HEK293 (cell line): ENCODE results near the gene NPTX1.

Experiments
- CTCF ChIA-PET: fragments of 350-600 bp; formaldehyde crosslinking; extraction: SDS; loops from one replicate; lab custom pipeline; 2021; ENCODE audit warnings: antibody characterized with exemption; lab: Yijun Ruan, JAX
- POLR2A ChIA-PET: fragments of 300-600 bp; formaldehyde crosslinking; extraction: SDS; loops from one replicate; lab custom pipeline; 2020; ENCODE audit warnings: antibody characterized with exemption, inconsistent platforms; lab: Yijun Ruan, JAX
- H3K27ac ChIP-seq: fragments of 200-500 bp; sonication (Bioruptor generic); 2 replicates; pipeline ENCODE4 v1.5.1; 2014; ENCODE audit warnings: low read depth, low read length, control low read depth, inconsistent platforms; ENCODE audit errors: extremely low read depth
- H3K36me3 ChIP-seq, 2 experiments: fragments of 200-500 bp in 1 of 2; sonication (Bioruptor generic) in 1 of 2; 1 replicate in 1 of 2; 2 replicates in 1 of 2; pipeline ENCODE4 v1.5.1; 2014 to 2017; ENCODE audit warnings: inconsistent platforms in 2 of 2, low read length in 2 of 2; ENCODE audit not compliant: control insufficient read depth in 2 of 2, insufficient read depth in 1 of 2
- H3K4me1 ChIP-seq: fragments of 200-500 bp; sonication (Bioruptor generic); 2 replicates; pipeline ENCODE4 v1.5.1; 2014; ENCODE audit warnings: mild to moderate bottlenecking, low read length, inconsistent platforms; ENCODE audit not compliant: control insufficient read depth, insufficient read depth
- H3K4me3 ChIP-seq: 2 replicates; pipeline ENCODE4 v1.5.1; 2011; ENCODE audit warnings: low read depth, mild to moderate bottlenecking, control low read depth, low read length, moderate library complexity
- H3K9me3 ChIP-seq: fragments of 200-500 bp; sonication (Bioruptor generic); 2 replicates; pipeline ENCODE4 v1.5.1; 2014; ENCODE audit warnings: low read depth, low read length, inconsistent platforms; ENCODE audit not compliant: control insufficient read depth, insufficient read depth
- EGR2 ChIP-seq: fragments of 450-650 bp; formaldehyde crosslinking; IDR thresholded peaks from 2 replicates; pipeline ENCODE4 v1.5.1; 2016; ENCODE audit warnings: low read depth, missing biosample characterization, missing genetic modification characterization
- GLI2 ChIP-seq: fragments of 450-650 bp; formaldehyde crosslinking; IDR thresholded peaks from 2 replicates; pipeline ENCODE4; 2017; ENCODE audit warnings: missing biosample characterization, missing genetic modification characterization, low read depth, borderline replicate concordance
- PRDM1 ChIP-seq: fragments of 450-650 bp; formaldehyde crosslinking; IDR thresholded peaks from 2 replicates; pipeline ENCODE4; 2016; ENCODE audit warnings: missing biosample characterization, missing genetic modification characterization
- SALL2 ChIP-seq: fragments of 450-650 bp; formaldehyde crosslinking; IDR thresholded peaks from 2 replicates; pipeline ENCODE4 v1.5.0; 2017; ENCODE audit warnings: missing biosample characterization, mild to moderate bottlenecking, missing genetic modification characterization, borderline replicate concordance
- SCRT2 ChIP-seq: fragments of 450-650 bp; formaldehyde crosslinking; IDR thresholded peaks from 2 replicates; pipeline ENCODE4 v1.5.1; 2016; ENCODE audit warnings: missing biosample characterization, missing genetic modification characterization
- ZBTB7A ChIP-seq: fragments of 450-650 bp; formaldehyde crosslinking; IDR thresholded peaks from 2 replicates; pipeline ENCODE4 v1.5.1; 2016; ENCODE audit warnings: low read depth, missing biosample characterization, missing genetic modification characterization
- ZEB2 ChIP-seq: fragments of 450-650 bp; formaldehyde crosslinking; IDR thresholded peaks from 2 replicates; pipeline ENCODE4 v1.5.1; 2016; ENCODE audit warnings: missing biosample characterization, missing genetic modification characterization
- ZFHX2 ChIP-seq: fragments of 450-650 bp; formaldehyde crosslinking; conservative IDR thresholded peaks from 2 replicates; pipeline ENCODE4 v1.5.1; 2016; ENCODE audit warnings: missing biosample characterization, missing genetic modification characterization
- ZIC2 ChIP-seq: fragments of 450-650 bp; formaldehyde crosslinking; IDR thresholded peaks from 2 replicates; pipeline ENCODE4 v1.5.1; 2016; ENCODE audit warnings: missing biosample characterization, missing genetic modification characterization
- ZNF132 ChIP-seq: fragments of 450-650 bp; formaldehyde crosslinking; IDR thresholded peaks from 2 replicates; pipeline ENCODE4 v1.5.1; 2017; ENCODE audit warnings: missing biosample characterization, missing genetic modification characterization, borderline replicate concordance
- ZNF146 ChIP-seq: fragments of 450-650 bp; formaldehyde crosslinking; IDR thresholded peaks from 2 replicates; pipeline ENCODE4 v1.5.1; 2016; ENCODE audit warnings: missing biosample characterization, missing genetic modification characterization
- ZNF18 ChIP-seq: fragments of 450-650 bp; formaldehyde crosslinking; IDR thresholded peaks from 2 replicates; pipeline ENCODE4 v1.5.1; 2016; ENCODE audit warnings: missing biosample characterization, missing genetic modification characterization
- ZNF184 ChIP-seq: fragments of 450-650 bp; IDR thresholded peaks from 2 replicates; pipeline ENCODE4 v1.5.1; 2018; ENCODE audit warnings: missing biosample characterization, mild to moderate bottlenecking, missing genetic modification characterization
- ZNF248 ChIP-seq: fragments of 450-650 bp; formaldehyde crosslinking; IDR thresholded peaks from 2 replicates; pipeline ENCODE4 v1.5.1; 2017; ENCODE audit warnings: missing biosample characterization, missing genetic modification characterization
- ZNF302 ChIP-seq: fragments of 450-650 bp; formaldehyde crosslinking; IDR thresholded peaks from 2 replicates; pipeline ENCODE4 v1.5.1; 2016; ENCODE audit warnings: missing biosample characterization, missing genetic modification characterization, low read depth
- ZNF354C ChIP-seq: fragments of 450-650 bp; formaldehyde crosslinking; IDR thresholded peaks from 2 replicates; pipeline ENCODE4 v1.5.1; 2016; ENCODE audit warnings: missing biosample characterization, missing genetic modification characterization, low read depth, borderline replicate concordance
- ZNF391 ChIP-seq: fragments of 450-650 bp; formaldehyde crosslinking; IDR thresholded peaks from 2 replicates; pipeline ENCODE4 v1.5.1; 2016; ENCODE audit warnings: low read depth, missing biosample characterization, missing genetic modification characterization, borderline replicate concordance
- ZNF473 ChIP-seq: fragments of 450-650 bp; formaldehyde crosslinking; IDR thresholded peaks from 2 replicates; pipeline ENCODE4 v1.5.1; 2017; ENCODE audit warnings: missing biosample characterization, missing genetic modification characterization
- ZNF488 ChIP-seq: fragments of 450-650 bp; formaldehyde crosslinking; IDR thresholded peaks from 2 replicates; pipeline ENCODE4 v1.5.1; 2016; ENCODE audit warnings: missing biosample characterization, missing genetic modification characterization
- ZNF514 ChIP-seq: fragments of 450-650 bp; formaldehyde crosslinking; IDR thresholded peaks from 2 replicates; pipeline ENCODE4 v1.5.1; 2016; ENCODE audit warnings: missing biosample characterization, missing genetic modification characterization
- ZNF544 ChIP-seq: fragments of 450-650 bp; formaldehyde crosslinking; IDR thresholded peaks from 2 replicates; pipeline ENCODE4 v1.5.0; 2017; ENCODE audit warnings: missing biosample characterization, missing genetic modification characterization
- ZNF785 ChIP-seq: fragments of 450-650 bp; formaldehyde crosslinking; IDR thresholded peaks from 2 replicates; pipeline ENCODE4 v1.5.1; 2016; ENCODE audit warnings: missing biosample characterization, missing genetic modification characterization
- ZSCAN18 ChIP-seq: fragments of 450-650 bp; formaldehyde crosslinking; IDR thresholded peaks from 2 replicates; pipeline ENCODE4 v1.5.1; 2016; ENCODE audit warnings: missing biosample characterization, missing genetic modification characterization
- TF ChIP-seq, protein P1 (sequence below): fragments of 450-650 bp; formaldehyde crosslinking; IDR thresholded peaks from 2 replicates; pipeline ENCODE4 v1.5.1; 2016; ENCODE audit warnings: missing biosample characterization, missing genetic modification characterization
- TF ChIP-seq, protein P2 (sequence below): fragments of 450-650 bp; formaldehyde crosslinking; IDR thresholded peaks from 2 replicates; pipeline ENCODE4 v1.5.1; 2016; ENCODE audit warnings: missing biosample characterization, missing genetic modification characterization, low read depth

NPTX1 gene

DNA sequence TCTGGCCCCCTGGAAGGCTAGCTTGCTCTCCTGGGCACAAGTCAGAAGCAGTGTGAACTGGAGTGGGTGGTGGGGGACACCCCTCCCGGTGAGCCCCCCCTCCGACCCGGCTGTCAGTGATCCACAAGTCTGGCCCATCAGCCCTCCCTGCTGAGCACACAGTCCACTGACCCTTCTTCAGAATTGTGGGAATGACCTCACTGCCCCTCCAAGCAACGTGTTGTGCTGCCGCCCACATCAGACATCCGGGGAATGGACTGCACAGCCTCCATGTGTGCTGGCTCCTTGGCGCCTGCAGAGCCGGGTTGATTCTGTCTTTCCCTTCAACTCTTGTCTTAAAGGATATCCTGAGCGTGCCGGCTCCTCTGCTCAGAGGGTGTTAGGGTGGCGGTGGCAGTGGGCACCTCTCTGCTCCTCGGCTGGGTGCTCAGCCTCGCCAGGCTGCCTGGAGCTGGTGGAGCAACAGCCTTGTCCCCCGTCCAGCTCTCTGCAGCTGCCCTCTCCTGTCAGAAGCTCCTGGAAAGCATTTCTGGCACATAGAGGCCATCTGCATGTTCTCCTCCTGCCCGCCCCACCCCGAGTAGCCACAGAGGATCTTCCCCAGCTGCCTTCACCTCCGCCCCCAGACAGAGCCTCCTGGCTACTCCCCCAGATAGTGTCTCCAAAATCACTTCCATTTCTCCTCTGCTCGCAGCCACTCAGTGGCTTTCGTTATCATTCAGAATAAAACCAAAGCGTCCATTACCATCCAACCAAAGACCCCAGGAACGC lies 19.8 kb downstream of the NPTX1 start:
- TF ChIP-seq ZNF132 (tag by site-specific recombination): no peak
- no peak for TF ChIP-seq ZNF514 (tag by site-specific recombination)
- no peak for TF ChIP-seq GLI2
- TF ChIP-seq SCRT2 (tag by site-specific recombination): peak; percentile 89
- 0 out of 2 replicates have a peak, but pooled peaks have one; percentile 5 for TF ChIP-seq EGR2
- no peak for TF ChIP-seq ZNF248 (tag by site-specific recombination)
- no peak for TF ChIP-seq ZEB2 (tag by site-specific recombination)
- no peak for TF ChIP-seq ZNF146 (tag by site-specific recombination)
- no peak for TF ChIP-seq ZNF184 (tag by site-specific recombination)
- TF ChIP-seq PRDM1 (tag by site-specific recombination): no peak
- no peak for TF ChIP-seq ZNF354C (tag by site-specific recombination)
- TF ChIP-seq, protein P1, sequence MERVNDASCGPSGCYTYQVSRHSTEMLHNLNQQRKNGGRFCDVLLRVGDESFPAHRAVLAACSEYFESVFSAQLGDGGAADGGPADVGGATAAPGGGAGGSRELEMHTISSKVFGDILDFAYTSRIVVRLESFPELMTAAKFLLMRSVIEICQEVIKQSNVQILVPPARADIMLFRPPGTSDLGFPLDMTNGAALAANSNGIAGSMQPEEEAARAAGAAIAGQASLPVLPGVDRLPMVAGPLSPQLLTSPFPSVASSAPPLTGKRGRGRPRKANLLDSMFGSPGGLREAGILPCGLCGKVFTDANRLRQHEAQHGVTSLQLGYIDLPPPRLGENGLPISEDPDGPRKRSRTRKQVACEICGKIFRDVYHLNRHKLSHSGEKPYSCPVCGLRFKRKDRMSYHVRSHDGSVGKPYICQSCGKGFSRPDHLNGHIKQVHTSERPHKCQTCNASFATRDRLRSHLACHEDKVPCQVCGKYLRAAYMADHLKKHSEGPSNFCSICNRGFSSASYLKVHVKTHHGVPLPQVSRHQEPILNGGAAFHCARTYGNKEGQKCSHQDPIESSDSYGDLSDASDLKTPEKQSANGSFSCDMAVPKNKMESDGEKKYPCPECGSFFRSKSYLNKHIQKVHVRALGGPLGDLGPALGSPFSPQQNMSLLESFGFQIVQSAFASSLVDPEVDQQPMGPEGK (tag by site-specific recombination): 0 out of 2 replicates have a peak, but pooled peaks have one; percentile 44
- TF ChIP-seq ZNF473: no peak
- TF ChIP-seq ZNF488: no peak
- no peak for TF ChIP-seq ZSCAN18 (tag by site-specific recombination)
- no peak for TF ChIP-seq ZBTB7A (tag by site-specific recombination)
- TF ChIP-seq SALL2 (tag by site-specific recombination): no peak
- TF ChIP-seq, protein P2, sequence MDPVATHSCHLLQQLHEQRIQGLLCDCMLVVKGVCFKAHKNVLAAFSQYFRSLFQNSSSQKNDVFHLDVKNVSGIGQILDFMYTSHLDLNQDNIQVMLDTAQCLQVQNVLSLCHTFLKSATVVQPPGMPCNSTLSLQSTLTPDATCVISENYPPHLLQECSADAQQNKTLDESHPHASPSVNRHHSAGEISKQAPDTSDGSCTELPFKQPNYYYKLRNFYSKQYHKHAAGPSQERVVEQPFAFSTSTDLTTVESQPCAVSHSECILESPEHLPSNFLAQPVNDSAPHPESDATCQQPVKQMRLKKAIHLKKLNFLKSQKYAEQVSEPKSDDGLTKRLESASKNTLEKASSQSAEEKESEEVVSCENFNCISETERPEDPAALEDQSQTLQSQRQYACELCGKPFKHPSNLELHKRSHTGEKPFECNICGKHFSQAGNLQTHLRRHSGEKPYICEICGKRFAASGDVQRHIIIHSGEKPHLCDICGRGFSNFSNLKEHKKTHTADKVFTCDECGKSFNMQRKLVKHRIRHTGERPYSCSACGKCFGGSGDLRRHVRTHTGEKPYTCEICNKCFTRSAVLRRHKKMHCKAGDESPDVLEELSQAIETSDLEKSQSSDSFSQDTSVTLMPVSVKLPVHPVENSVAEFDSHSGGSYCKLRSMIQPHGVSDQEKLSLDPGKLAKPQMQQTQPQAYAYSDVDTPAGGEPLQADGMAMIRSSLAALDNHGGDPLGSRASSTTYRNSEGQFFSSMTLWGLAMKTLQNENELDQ (tag by site-specific recombination): no peak
- peak; percentile 56; the same call in 1 of the 2 replicates for TF ChIP-seq ZFHX2 (tag by site-specific recombination)
- TF ChIP-seq ZNF18 (tag by site-specific recombination): peak; percentile 41; the same call in 1 of the 2 replicates
- peak; percentile 57 for TF ChIP-seq ZIC2 (tag by site-specific recombination)
- TF ChIP-seq ZNF785 (tag by site-specific recombination): no peak
- no peak for TF ChIP-seq ZNF544 (tag by site-specific recombination)
- TF ChIP-seq ZNF302 (tag by site-specific recombination): no peak
- TF ChIP-seq ZNF391: no peak
- Histone ChIP-seq H3K4me1 (peaks cover 10% of the 10 kb centered on the region), H3K27ac (no peak overlapping the region), H3K36me3 (no peaks in the 10 kb centered on the region), H3K4me3 (no peak overlapping the region), H3K9me3 (no peaks in the 10 kb centered on the region)
- ChIA-PET POLR2A (interaction anchor here (3.0 to 5.5 kb wide), 2 partner anchors 14 to 16 kb away, joined by 13 to 110 read pairs; partner anchors contain the start of gene NPTX1), CTCF (interaction anchor here (0.6 to 0.7 kb wide), 2 partner anchors 26 to 27 kb away, joined by 3 to 5 read pairs; no protein-coding TSS in a partner anchor)
